GM18861 (cell line): Measurements from ENCODE around the gene HSFY1.
"Not testable (repeated sequence)": the region's sequence is repeated elsewhere in the genome, so short reads cannot be mapped to it uniquely, and the experiment has no call there.

Source experiments
- ATAC-seq: cut with Tn5 transposase; IDR thresholded peaks from one replicate; pipeline ENCODE4 v1.9.1; 2021; ENCODE audit not compliant: unreplicated experiment

Gene HSFY1, protein sequence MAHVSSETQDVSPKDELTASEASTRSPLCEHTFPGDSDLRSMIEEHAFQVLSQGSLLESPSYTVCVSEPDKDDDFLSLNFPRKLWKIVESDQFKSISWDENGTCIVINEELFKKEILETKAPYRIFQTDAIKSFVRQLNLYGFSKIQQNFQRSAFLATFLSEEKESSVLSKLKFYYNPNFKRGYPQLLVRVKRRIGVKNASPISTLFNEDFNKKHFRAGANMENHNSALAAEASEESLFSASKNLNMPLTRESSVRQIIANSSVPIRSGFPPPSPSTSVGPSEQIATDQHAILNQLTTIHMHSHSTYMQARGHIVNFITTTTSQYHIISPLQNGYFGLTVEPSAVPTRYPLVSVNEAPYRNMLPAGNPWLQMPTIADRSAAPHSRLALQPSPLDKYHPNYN

DNA sequence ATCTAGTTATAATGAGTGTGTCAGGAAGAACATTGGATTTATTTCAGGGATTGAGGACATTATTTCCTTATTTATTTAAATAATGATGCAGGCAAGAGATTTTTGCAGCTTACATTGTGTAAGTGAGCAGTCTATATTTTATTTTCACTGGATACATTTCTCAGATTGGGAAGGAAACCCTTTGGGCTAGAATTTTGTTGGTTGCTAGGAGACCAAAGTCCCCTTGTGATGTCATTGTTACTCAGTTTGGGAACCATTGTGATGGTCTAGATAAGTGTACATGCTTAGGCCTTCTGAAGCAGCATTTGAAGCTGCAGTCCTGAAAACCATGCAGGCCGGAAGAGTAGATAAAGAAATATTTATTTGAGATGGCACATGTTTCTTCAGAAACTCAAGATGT, at the start of gene HSFY1:
Gene HSFY1, plus strand, starts transcription at position 301 of the 400 bp plus-strand sequence. Its CDS starts 68 bp downstream, at position 369.
- ATAC-seq = not testable (repeated sequence)

DNA sequence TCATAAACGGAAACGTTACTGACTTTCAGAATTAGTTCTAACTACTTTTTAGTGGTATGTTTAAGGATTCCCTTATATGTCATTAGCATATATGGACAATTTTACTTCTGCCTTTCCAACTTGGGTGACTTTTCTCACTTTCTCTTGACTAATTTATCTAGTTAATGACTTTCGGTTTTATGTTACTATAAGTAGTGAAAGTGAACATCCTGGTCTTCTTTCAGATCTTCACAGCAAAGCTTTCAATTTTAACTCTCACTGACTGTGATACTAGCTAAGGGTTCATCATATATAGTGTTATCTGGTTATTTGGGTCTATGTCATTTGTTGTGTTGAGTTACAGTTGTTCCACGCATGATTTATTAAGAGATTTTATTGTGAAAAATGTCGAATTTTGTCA, 42.3 kb upstream of the HSFY1 start:
- not testable (repeated sequence) for ATAC-seq

DNA sequence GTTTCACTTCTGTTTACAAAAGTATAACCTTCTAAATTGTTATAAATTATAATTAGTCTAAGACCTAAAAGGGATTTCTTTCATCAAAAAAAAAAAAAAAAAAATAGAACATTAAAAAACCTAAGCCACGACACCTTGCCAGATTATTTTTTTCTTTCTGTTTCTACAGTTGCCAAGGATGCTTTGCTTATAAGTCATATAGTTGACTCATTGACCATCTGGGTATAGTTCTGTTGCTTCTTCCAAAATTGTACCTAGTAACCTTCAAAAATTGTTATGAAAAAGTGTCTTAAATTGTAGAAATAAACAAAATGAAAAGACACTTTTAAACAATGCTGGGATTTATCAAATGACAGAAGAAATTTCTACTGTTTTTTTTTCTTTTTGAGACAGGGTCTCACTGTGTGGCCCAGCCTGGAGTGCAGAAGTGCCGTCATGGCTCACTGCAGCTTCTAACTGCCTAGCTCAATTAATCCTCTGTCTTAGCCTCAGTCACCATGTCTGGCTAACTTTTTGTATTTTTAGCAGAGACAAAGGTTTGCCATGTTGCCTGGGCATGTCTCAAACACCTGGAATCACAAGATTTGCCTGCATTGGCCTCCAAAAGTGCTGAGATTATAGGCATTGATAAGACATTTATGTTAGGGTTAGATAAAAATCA, 15.4 kb upstream of the HSFY1 start:
- not testable (repeated sequence) for ATAC-seq

DNA sequence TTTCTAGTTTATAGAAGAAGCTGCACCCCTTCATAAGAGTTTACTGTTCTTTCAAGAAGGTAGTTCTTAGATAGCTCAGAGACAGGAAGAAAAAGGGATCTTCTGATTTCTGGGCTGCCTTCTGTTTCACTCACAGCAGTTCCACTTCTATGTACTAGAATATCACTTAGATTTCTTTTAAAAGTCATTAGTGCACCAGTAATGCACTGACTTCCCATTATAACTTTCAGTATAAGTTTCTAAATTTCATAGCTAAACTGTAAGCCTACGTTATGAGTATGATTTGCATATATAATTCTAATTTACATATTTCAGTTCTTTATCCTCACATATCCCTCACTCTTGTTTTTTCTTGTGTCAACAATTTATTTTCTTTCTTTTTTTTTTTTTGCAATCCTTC, 7.6 kb upstream of the HSFY1 start:
- ATAC-seq = not testable (repeated sequence)

DNA sequence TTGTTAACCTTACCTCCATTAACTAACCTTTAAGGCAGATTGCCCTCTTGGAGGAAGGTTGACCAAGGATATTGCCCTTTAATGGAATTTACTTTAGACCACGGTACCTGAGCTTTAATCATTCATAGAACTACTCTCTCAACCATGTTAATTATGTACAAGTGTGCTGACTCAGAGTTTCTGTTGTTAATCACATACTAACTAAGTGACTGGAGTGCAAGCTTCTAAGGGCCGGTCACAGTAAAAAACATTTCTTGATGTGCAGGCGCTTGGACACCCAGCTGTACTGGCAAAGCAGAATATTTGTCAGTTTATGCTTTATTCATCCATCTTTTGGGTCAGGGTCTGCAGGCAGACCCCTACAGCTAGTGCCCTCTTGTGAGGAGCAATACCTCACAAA, 6.6 kb downstream of the HSFY1 start:
- not testable (repeated sequence) for ATAC-seq

DNA sequence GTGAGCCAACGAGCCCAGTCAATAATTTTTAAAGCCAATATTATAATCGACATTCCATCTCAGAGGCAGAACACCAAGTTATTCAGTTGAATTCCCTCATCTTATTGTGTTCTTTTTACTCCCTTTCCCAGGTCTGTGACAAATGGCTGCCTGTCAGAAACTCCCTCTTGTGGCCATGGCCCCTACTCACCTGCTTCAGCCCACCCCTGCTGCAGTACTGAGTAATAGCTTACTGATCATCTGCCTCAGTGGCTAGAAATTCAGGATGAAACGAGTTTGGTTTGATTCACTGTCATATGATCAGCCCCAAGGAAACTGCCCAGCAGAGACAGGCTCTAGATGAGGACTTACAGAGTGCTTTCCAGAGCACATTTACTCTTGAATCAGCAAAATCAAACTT, 19.4 kb downstream of the HSFY1 start:
- not testable (repeated sequence) for ATAC-seq
